HEK293 (cell line): ENCODE data around the gene COQ8A.

Source experiments
- GFI1B ChIP-seq: fragments of 450-650 bp; formaldehyde crosslinking; IDR thresholded peaks from 2 replicates; pipeline ENCODE4 v1.5.1; 2016; ENCODE audit warnings: missing biosample characterization, missing genetic modification characterization
- SP2 ChIP-seq: fragments of 450-650 bp; formaldehyde crosslinking; IDR thresholded peaks from 2 replicates; pipeline ENCODE4 v1.5.1; 2016; ENCODE audit warnings: missing biosample characterization, missing genetic modification characterization
- ZNF391 ChIP-seq: fragments of 450-650 bp; formaldehyde crosslinking; IDR thresholded peaks from 2 replicates; pipeline ENCODE4 v1.5.1; 2016; ENCODE audit warnings: low read depth, missing biosample characterization, missing genetic modification characterization, borderline replicate concordance
- ZNF501 ChIP-seq: fragments of 450-650 bp; formaldehyde crosslinking; IDR thresholded peaks from 2 replicates; pipeline ENCODE4 v1.5.1; 2016; ENCODE audit warnings: missing biosample characterization, missing genetic modification characterization
- ZNF837 ChIP-seq: fragments of 450-650 bp; formaldehyde crosslinking; IDR thresholded peaks from 2 replicates; pipeline ENCODE4 v1.5.1; 2016; ENCODE audit warnings: missing biosample characterization, missing genetic modification characterization
- TF ChIP-seq, protein P1 (sequence below): fragments of 450-650 bp; formaldehyde crosslinking; IDR thresholded peaks from 2 replicates; pipeline ENCODE4 v1.5.1; 2016; ENCODE audit warnings: missing biosample characterization, missing genetic modification characterization
- TF ChIP-seq, protein P2 (sequence below): fragments of 450-650 bp; formaldehyde crosslinking; IDR thresholded peaks from 2 replicates; pipeline ENCODE4 v1.5.1; 2016; ENCODE audit warnings: missing biosample characterization, missing genetic modification characterization
- TF ChIP-seq, protein P3 (sequence below): fragments of 450-650 bp; formaldehyde crosslinking; IDR thresholded peaks from 2 replicates; pipeline ENCODE4 v1.5.1; 2016; ENCODE audit warnings: missing biosample characterization, missing genetic modification characterization

GRCh38 chr1:226981838-226982237 lies 41.7 kb downstream of the COQ8A start:
- TF ChIP-seq, protein P1, sequence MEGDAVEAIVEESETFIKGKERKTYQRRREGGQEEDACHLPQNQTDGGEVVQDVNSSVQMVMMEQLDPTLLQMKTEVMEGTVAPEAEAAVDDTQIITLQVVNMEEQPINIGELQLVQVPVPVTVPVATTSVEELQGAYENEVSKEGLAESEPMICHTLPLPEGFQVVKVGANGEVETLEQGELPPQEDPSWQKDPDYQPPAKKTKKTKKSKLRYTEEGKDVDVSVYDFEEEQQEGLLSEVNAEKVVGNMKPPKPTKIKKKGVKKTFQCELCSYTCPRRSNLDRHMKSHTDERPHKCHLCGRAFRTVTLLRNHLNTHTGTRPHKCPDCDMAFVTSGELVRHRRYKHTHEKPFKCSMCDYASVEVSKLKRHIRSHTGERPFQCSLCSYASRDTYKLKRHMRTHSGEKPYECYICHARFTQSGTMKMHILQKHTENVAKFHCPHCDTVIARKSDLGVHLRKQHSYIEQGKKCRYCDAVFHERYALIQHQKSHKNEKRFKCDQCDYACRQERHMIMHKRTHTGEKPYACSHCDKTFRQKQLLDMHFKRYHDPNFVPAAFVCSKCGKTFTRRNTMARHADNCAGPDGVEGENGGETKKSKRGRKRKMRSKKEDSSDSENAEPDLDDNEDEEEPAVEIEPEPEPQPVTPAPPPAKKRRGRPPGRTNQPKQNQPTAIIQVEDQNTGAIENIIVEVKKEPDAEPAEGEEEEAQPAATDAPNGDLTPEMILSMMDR (tag by site-specific recombination): no peak
- TF ChIP-seq, protein P2, sequence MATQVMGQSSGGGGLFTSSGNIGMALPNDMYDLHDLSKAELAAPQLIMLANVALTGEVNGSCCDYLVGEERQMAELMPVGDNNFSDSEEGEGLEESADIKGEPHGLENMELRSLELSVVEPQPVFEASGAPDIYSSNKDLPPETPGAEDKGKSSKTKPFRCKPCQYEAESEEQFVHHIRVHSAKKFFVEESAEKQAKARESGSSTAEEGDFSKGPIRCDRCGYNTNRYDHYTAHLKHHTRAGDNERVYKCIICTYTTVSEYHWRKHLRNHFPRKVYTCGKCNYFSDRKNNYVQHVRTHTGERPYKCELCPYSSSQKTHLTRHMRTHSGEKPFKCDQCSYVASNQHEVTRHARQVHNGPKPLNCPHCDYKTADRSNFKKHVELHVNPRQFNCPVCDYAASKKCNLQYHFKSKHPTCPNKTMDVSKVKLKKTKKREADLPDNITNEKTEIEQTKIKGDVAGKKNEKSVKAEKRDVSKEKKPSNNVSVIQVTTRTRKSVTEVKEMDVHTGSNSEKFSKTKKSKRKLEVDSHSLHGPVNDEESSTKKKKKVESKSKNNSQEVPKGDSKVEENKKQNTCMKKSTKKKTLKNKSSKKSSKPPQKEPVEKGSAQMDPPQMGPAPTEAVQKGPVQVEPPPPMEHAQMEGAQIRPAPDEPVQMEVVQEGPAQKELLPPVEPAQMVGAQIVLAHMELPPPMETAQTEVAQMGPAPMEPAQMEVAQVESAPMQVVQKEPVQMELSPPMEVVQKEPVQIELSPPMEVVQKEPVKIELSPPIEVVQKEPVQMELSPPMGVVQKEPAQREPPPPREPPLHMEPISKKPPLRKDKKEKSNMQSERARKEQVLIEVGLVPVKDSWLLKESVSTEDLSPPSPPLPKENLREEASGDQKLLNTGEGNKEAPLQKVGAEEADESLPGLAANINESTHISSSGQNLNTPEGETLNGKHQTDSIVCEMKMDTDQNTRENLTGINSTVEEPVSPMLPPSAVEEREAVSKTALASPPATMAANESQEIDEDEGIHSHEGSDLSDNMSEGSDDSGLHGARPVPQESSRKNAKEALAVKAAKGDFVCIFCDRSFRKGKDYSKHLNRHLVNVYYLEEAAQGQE (tag by site-specific recombination): no peak
- TF ChIP-seq, protein P3, sequence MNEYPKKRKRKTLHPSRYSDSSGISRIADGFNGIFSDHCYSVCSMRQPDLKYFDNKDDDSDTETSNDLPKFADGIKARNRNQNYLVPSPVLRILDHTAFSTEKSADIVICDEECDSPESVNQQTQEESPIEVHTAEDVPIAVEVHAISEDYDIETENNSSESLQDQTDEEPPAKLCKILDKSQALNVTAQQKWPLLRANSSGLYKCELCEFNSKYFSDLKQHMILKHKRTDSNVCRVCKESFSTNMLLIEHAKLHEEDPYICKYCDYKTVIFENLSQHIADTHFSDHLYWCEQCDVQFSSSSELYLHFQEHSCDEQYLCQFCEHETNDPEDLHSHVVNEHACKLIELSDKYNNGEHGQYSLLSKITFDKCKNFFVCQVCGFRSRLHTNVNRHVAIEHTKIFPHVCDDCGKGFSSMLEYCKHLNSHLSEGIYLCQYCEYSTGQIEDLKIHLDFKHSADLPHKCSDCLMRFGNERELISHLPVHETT (tag by site-specific recombination): no peak
- TF ChIP-seq GFI1B (no peak), ZNF837 (tag by site-specific recombination) (no peak), ZNF501 (tag by site-specific recombination) (no peak), SP2 (tag by site-specific recombination) (no peak), ZNF391 (tag by site-specific recombination) (no peak)
